HG03103 (cell line): ENCODE measurements around the gene DHRS7B.

ENCODE experiments used
- ATAC-seq: cut with Tn5 transposase; IDR thresholded peaks from one replicate; pipeline ENCODE4 v1.9.1; 2021; ENCODE audit warnings: low read depth; ENCODE audit not compliant: unreplicated experiment

DHRS7B gene

GRCh38 chr17:21149621-21150020, 22.9 kb downstream of the DHRS7B start:
- ATAC-seq = no peak

GRCh38 chr17:21152731-21153130, 26.0 kb downstream of the DHRS7B start:
- no peak for ATAC-seq

GRCh38 chr17:21157586-21158370, 31.0 kb downstream of the DHRS7B start:
- no peak for ATAC-seq

- ATAC-seq = no peak
Observed at GRCh38 chr17:21160401-21160800, 33.6 kb downstream of the DHRS7B start.

- ATAC-seq = no peak
Observed at GRCh38 chr17:21161498-21162393, 35.0 kb downstream of the DHRS7B start.

GRCh38 chr17:21162394-21162775, 35.6 kb downstream of the DHRS7B start:
- no peak for ATAC-seq

- ATAC-seq = no peak
Observed at GRCh38 chr17:21163101-21163500, 36.3 kb downstream of the DHRS7B start.

- ATAC-seq = no peak
Observed at GRCh38 chr17:21164216-21164615, 37.5 kb downstream of the DHRS7B start.

- no peak for ATAC-seq
Observed at GRCh38 chr17:21164620-21165019, 37.9 kb downstream of the DHRS7B start.

GRCh38 chr17:21165922-21166594, 39.3 kb downstream of the DHRS7B start:
- ATAC-seq = no peak

- ATAC-seq = no peak
Observed at GRCh38 chr17:21166595-21167210, 39.9 kb downstream of the DHRS7B start.

GRCh38 chr17:21167303-21167702, 40.5 kb downstream of the DHRS7B start:
- ATAC-seq = no peak

- no peak for ATAC-seq
Observed at GRCh38 chr17:21168555-21168865, 41.7 kb downstream of the DHRS7B start.

GRCh38 chr17:21169496-21169895, 42.7 kb downstream of the DHRS7B start:
- no peak for ATAC-seq

GRCh38 chr17:21170809-21171208, 44.0 kb downstream of the DHRS7B start:
- no peak for ATAC-seq

- peak; percentile 88 for ATAC-seq
Observed at GRCh38 chr17:21171309-21171922, 44.7 kb downstream of the DHRS7B start.

GRCh38 chr17:21171970-21172510, 45.3 kb downstream of the DHRS7B start:
- ATAC-seq = no peak

- no peak for ATAC-seq
Observed at GRCh38 chr17:21172846-21173245, 46.1 kb downstream of the DHRS7B start.

- no peak for ATAC-seq
Observed at GRCh38 chr17:21173543-21173942, 46.8 kb downstream of the DHRS7B start.

- no peak for ATAC-seq
Observed at GRCh38 chr17:21174186-21174585, 47.4 kb downstream of the DHRS7B start.
